Testis (tissue), 2 donors: ENCODE results near the gene TMEM238.

Experiments used
- CTCF ChIP-seq, 3 experiments: fragments of 450-650 bp in 2 of 3; fragments of 200-600 bp in 1 of 3; sonication (generic) in 1 of 3; IDR thresholded peaks; one replicate each; pipeline ENCODE4 v1.5.1; 2016 to 2019; ENCODE audit warnings: antibody characterized with exemption in 3 of 3, mild to moderate bottlenecking in 2 of 3, moderate library complexity in 1 of 3
- POLR2A ChIP-seq: fragments of 450-650 bp; IDR thresholded peaks from one replicate; pipeline ENCODE4 v1.6.1; 2017; ENCODE audit warnings: antibody characterized with exemption, mild to moderate bottlenecking, moderate library complexity

- TF ChIP-seq CTCF (IDR thresholded peaks at IDR 0.05) (no peak), POLR2A (no peak)
Observed at GRCh38 chr19:55402509-55402908, 18.4 kb upstream of the TMEM238 start.
